GM18526 (cell line): ENCODE data around the gene GPR83.

Experiments
- POLR2A ChIP-seq: IDR thresholded peaks from 3 replicates; pipeline ENCODE4 v1.6.1; 2011; ENCODE audit not compliant: insufficient read length; ENCODE audit errors: extremely low read depth

Gene GPR83

DNA sequence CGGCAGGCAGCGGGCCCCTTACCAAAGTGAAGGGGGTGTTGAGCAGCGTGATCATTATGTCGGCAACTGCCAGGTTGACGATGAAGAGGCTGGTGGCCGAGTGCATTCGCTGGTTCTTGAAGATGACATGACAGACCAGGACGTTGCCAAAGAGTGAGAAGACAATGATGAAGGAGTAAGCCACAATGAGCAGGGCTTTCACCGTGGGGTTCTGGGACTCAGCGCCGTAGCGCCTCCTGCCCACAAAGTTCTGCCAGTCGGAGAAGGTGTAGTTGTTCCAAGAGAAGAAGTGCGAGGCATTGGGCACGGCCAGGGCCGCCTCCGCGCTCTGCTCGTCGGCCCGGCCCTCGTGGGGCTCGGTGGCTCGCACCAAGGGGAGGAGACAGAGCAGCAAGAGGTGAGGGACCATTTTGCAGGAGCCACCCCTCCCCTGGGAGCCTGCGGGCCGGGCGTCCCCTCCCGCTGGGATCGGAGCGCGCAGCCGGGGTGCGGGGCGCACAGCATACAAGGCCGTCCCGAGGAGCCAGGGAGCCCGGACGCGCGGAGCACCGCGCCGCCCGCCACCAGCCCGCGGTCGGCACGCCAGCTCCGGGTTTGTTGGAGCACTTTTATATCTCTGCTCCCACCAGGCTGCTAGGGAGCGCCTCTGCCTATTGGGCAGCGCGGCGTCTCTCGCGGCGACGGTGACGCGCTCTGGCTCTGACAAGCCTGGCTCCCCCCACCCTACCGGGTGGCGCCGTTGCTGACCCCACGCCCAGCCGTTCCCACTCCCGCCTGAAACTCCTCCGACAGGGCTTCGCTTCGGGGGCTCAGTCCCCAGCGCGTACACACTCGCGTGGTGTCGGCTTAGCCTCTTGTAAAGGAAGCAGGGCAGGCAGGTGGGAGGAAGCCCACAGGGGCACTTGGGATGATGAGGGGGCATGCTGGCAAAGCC lies at the start of gene GPR83:
GPR83 (minus strand) TSS at position 581 of the 934 bp plus-strand sequence; CDS start at position 409, 172 bp downstream.
- TF ChIP-seq POLR2A, result no peak

DNA sequence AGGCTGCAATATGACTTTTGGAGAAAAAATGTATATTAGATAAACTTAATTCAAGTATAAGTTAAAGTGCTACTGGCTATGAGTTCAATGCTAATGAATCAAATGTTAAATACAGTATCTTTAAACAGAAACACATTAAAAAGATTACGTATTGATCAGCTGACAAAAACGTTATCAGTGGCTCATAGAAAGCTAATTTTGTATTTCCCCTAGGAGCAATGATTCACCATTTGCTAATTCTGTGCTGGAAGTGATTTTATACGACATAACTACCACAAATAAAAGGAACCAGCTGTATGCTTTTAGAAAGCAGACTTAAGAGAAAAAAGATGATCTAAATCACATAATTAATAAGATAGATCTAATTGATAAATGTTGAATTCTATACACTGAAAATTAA lies 48.8 kb upstream of the GPR83 start:
- no peak for TF ChIP-seq POLR2A

DNA sequence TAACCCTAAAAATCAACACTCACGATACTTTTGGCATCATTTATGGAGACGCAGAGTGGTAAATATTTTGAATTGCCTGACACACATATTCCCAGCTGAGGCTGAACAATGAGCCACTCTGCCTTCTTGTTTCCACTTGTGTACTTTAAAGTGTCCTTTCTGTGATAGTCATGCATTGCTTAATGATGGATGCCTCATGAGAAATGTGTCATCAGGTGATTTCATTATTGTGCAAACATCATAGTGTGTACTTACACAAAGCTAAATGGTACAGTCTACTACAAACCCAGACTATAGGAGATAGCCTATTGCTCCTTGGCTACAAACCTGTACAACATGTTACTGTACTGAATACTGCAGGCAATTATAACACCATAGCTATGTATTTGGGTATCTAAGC lies 48.2 kb upstream of the GPR83 start:
- no peak for TF ChIP-seq POLR2A

DNA sequence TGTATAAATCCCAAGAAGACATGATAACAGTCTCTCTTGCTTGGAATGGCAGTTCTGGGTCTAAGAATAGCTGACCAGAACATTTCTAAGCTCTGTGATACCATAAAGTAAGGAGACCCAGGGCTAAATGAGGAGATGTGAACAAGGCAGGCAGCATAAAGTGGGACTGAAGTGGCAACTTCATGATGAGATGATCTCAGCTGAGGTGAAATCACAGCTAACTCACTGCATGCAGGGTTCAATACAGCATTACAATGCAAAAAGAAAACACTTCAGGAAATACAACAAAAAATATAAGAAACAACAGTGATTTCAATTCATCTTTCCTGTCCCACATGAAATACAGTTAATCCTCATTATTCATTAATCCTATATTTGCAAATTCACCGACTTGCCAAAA lies 47.8 kb upstream of the GPR83 start:
- no peak for TF ChIP-seq POLR2A

- TF ChIP-seq POLR2A, result no peak
Measured at GRCh38 chr11:94447149-94447548, 45.9 kb upstream of the GPR83 start.

- TF ChIP-seq POLR2A, result no peak
Measured at GRCh38 chr11:94445641-94446040, 44.4 kb upstream of the GPR83 start.

DNA sequence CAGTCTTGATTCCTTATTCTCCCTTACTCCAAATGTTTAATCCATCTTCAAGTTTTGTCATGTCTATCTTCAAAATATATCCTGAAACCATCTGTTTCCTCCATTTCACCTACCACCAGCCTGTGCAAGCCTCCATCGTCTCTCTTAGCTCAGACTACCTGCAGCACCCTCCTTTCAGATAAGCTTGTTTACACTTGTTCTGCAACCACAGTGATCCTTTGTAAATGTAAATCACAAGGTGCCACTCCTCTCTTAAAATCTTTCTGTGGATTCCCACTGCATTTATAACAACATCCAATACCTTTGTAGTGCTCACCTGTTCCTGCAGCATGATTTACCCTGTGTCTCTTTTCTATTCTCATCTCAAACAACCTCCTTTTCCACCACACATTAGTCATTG lies 31.8 kb upstream of the GPR83 start:
- TF ChIP-seq POLR2A, result no peak

DNA sequence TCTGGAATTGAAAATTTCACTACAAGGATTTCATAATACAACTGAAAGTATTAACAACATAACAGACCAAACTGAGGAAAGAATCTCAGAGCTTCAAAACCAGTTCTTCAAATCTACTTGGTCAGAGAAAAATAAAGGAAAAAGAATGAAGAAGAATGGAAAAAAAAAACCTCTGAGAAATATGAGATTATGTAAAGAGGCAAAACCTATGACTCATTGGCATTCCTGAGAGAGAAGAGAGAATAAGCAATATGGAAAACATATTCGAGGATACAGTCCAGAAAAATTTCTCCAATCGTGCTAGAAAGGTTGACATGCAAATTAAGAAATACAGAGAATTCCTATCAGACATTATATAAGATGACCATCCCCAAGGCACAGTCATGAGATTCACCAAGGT lies 23.4 kb upstream of the GPR83 start:
- no peak for TF ChIP-seq POLR2A

GRCh38 chr11:94424011-94424410 lies 22.8 kb upstream of the GPR83 start:
- no peak for TF ChIP-seq POLR2A

- no peak for TF ChIP-seq POLR2A
Measured at GRCh38 chr11:94423507-94423906, 22.3 kb upstream of the GPR83 start.

DNA sequence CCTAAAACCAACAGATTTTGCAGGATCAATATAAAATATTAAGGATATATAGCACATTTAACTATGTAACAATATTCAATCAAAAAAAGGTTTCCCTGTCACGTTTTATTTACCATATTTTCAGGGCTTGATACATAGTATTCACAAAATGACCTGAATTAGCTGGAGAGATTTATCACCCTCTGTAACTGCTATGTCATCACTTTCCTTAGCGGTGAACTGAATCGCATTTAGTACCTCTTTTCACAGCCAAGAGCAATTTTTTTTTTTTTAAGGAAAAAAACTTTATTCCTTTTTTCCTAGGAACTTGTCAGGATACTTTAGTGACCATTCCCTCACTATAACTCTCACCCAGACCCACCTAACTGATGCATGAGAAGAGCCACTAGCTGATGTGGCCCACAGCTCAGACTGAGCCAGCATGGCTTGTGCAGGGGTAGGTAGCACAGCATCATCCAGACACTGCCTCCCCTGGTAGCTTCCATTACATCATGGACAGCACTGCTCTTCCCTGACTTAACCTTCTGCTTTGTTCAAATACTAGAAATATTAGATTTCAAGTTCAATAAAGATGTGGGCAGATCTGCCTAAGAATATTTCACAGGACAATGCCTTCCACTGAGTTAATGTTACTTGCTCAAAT lies 17.0 kb upstream of the GPR83 start:
- no peak for TF ChIP-seq POLR2A

DNA sequence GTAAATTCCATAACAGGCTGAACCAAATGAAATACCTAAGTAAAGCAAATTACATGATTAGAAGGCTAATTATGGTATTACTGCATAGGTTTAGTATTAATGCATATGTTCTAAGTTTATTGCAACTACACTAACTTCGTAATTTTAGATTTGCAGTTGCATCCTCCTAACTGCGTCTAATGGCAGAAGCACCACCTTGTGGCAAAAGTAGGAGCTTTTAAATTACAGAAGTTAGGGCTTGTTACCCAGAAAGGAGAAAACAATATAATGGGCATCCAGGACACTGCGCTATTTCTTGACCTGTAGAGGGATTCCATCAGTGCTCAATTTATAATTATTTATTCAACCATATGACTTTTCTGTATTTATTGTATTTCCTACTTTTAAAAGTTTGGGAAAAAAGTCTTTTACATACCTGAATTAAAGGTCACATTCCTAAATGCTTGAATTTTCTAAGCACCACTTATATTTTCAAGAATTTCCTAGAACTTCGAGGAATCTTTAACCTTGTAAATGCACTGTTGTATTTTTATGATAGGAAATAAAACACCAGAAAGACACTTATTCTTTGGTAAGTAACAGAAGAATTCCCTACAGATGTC lies 16.3 kb upstream of the GPR83 start:
- no peak for TF ChIP-seq POLR2A

- no peak for TF ChIP-seq POLR2A
Measured at GRCh38 chr11:94405062-94405833, 4.0 kb upstream of the GPR83 start.

- TF ChIP-seq POLR2A, result no peak
Measured at GRCh38 chr11:94402355-94402754, 1.1 kb upstream of the GPR83 start.

DNA sequence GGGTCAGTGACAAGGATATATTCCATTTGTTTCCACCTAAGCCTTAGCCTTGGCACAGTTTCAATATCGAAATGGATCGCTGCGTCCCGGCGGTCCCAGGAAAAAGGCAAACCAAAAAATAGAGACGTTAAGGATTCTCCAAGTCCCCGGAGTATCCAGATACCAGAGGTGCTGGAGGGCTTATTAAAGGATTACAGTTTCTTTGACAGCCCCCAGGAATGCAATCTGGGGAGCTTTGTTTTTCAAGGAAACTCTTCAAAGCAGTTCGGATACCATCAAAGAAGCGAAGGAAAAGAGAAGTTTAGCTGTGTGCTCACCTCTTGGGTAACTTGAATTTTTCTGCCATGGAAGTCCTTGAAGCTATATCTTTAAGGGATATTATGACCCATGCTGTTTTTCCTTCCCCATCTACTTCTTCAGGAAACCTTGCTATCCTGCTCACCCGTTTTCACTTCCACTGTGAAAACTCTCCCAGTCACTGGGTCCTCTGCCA lies 600 bp upstream of the GPR83 start:
- no peak for TF ChIP-seq POLR2A
